OCI-LY3 (cell line): ENCODE measurements around the gene ARID4A.

ENCODE experiments used
- H2AFZ ChIP-seq: fragments of 200-600, 300-600 bp; shearing (Covaris generic); 2 replicates; pipeline ENCODE4 v1.6.0; 2014; ENCODE audit warnings: antibody characterized with exemption, low read depth, low read length
- H3K27ac ChIP-seq: fragments of 200-600, 300-600 bp; sonication (generic); 2 replicates; pipeline ENCODE4 v1.5.1; 2014; ENCODE audit warnings: mild to moderate bottlenecking, low read length, moderate library complexity, mixed read lengths
- H3K27me3 ChIP-seq: fragments of 200-600, 300-600 bp; sonication (generic); 2 replicates; pipeline ENCODE4 v1.6.1; 2014; ENCODE audit warnings: low read depth, low read length, mixed read lengths
- H3K36me3 ChIP-seq: fragments of 200-600, 300-600 bp; sonication (generic); replicated peaks from 2 replicates; pipeline ENCODE3; 2014; ENCODE audit warnings: low read depth, low read length, mixed read lengths
- H3K4me1 ChIP-seq: fragments of 300-600, 200-600 bp; sonication (generic); 2 replicates; pipeline ENCODE4 v1.6.1; 2014; ENCODE audit warnings: low read length, mixed read lengths
- H3K4me2 ChIP-seq: fragments of 200-600, 300-600 bp; sonication (generic); 2 replicates; pipeline ENCODE4 v1.6.1; 2014; ENCODE audit warnings: low read length, mixed read lengths
- H3K4me3 ChIP-seq: fragments of 300-600, 200-600 bp; sonication (generic); 2 replicates; pipeline ENCODE4 v1.5.1; 2014; ENCODE audit warnings: antibody characterized with exemption, mild to moderate bottlenecking, low read length, moderate library complexity
- H3K79me2 ChIP-seq: fragments of 300-600, 200-600 bp; shearing (Covaris generic); 2 replicates; pipeline ENCODE4 v1.6.1; 2014; ENCODE audit warnings: mild to moderate bottlenecking, low read length, mixed read lengths
- H3K9ac ChIP-seq: fragments of 300-600, 200-600 bp; shearing (Covaris generic); 2 replicates; pipeline ENCODE4 v1.6.0; 2014; ENCODE audit warnings: mild to moderate bottlenecking, low read length, moderate library complexity
- H3K9me3 ChIP-seq: fragments of 200-600, 300-600 bp; shearing (Covaris generic); 2 replicates; pipeline ENCODE4 v1.6.1; 2014; ENCODE audit warnings: low read length, mixed read lengths; ENCODE audit not compliant: insufficient read depth
- H4K20me1 ChIP-seq: fragments of 200-600, 300-600 bp; sonication (generic); 2 replicates; pipeline ENCODE4 v1.6.1; 2016; ENCODE audit warnings: low read length, mixed read lengths; ENCODE audit not compliant: insufficient read depth
- CTCF ChIP-seq: fragments of 200-600, 300-600 bp; sonication (generic); IDR thresholded peaks from 2 replicates; pipeline ENCODE4 v1.5.1; 2014; ENCODE audit warnings: antibody characterized with exemption, low read length, low read depth
- EZH2phosphoT487 ChIP-seq: fragments of 200-600 bp; shearing (Covaris generic); IDR thresholded peaks from 2 replicates; pipeline ENCODE4 v1.6.1; 2018; ENCODE audit warnings: antibody characterized with exemption, mixed run types, low read depth

Gene ARID4A

GRCh38 chr14:58275527-58276190 is 22.7 kb upstream of the ARID4A start:
- H3K4me2 ChIP-seq, result no peak overlapping the region
- H4K20me1 ChIP-seq, result peaks cover 9% of the 10 kb centered on the region
- H3K4me3 ChIP-seq, result no peak overlapping the region
- no peaks in the 10 kb centered on the region for H3K9me3 ChIP-seq
- H3K9ac ChIP-seq, result no peak overlapping the region
- H3K36me3 ChIP-seq, result peaks cover 42% of the 10 kb centered on the region
- H3K27ac ChIP-seq, result peak overlapping the region; percentile 3; the same call in 1 of the 2 replicates
- TF ChIP-seq EZH2phosphoT487 (no peak), CTCF (no peak)
- no peak overlapping the region for H2AFZ ChIP-seq
- peaks cover 92% of the 10 kb centered on the region for H3K79me2 ChIP-seq
- H3K4me1 ChIP-seq, result peaks cover 3% of the 10 kb centered on the region
- no peaks in the 10 kb centered on the region for H3K27me3 ChIP-seq

- Histone ChIP-seq H2AFZ (no peak overlapping the region), H3K9ac (no peak overlapping the region), H3K9me3 (no peaks in the 10 kb centered on the region), H3K4me3 (no peak overlapping the region), H3K27me3 (no peaks in the 10 kb centered on the region), H3K4me2 (no peak overlapping the region), H3K36me3 (peaks cover 40% of the 10 kb centered on the region), H4K20me1 (peaks cover 14% of the 10 kb centered on the region), H3K27ac (no peak overlapping the region), H3K4me1 (peaks cover 9% of the 10 kb centered on the region), H3K79me2 (peaks cover 96% of the 10 kb centered on the region)
- no peak for TF ChIP-seq CTCF
- TF ChIP-seq EZH2phosphoT487, result no peak
Observed at GRCh38 chr14:58276208-58276607, 22.1 kb upstream of the ARID4A start.

- Histone ChIP-seq H3K4me3 (no peak overlapping the region), H3K4me2 (no peak overlapping the region), H3K9ac (no peak overlapping the region), H4K20me1 (peaks cover 16% of the 10 kb centered on the region), H3K36me3 (peaks cover 31% of the 10 kb centered on the region), H3K27ac (no peak overlapping the region), H3K4me1 (peaks cover 28% of the 10 kb centered on the region), H3K9me3 (no peaks in the 10 kb centered on the region), H3K79me2 (peaks cover 98% of the 10 kb centered on the region), H2AFZ (no peak overlapping the region), H3K27me3 (no peaks in the 10 kb centered on the region)
- TF ChIP-seq CTCF (no peak), EZH2phosphoT487 (no peak)
Observed at GRCh38 chr14:58278177-58278576, 20.2 kb upstream of the ARID4A start.

DNA sequence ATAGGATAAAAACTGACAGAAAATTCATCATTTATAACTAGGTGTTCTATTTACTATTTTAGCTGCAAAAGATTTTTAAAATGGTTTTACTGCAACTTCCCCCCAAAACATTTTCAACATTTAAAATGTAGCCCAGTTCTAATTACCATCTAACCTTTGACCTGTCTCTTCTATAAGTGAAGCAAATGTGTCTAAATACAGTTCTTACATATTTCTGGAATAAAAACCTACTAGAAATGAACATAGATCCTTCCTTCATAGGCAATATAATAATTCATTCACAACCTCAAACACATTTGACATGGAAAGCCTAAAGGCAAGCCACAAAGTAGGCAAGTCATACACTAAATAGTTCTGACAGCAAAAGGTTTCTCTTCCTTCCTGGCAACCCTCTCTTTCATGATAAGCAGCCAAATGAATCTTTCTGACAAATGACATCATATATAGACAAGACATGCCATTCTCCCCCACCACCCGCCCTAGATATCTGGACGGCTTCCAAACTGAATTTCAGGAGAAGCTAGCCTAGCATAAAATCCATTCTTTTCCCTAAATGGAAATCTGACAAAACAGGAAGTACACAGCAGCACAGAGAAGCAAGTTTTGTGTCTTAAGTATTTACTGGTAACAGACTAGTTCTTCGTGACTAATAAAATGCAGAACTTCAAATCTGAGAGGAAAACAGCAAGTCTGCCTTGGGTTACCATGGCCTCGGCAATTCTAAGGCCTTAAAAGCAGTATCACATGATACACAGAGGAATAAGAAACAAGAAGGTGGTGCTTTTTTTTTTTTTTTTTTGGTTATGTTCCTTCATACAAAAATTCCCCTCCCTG is 17.2 kb upstream of the ARID4A start:
- peaks cover 32% of the 10 kb centered on the region for H3K36me3 ChIP-seq
- H3K27me3 ChIP-seq, result no peaks in the 10 kb centered on the region
- peak overlapping the region; percentile 94 for H3K27ac ChIP-seq
- peak overlapping the region; percentile 51 for H3K9ac ChIP-seq
- TF ChIP-seq EZH2phosphoT487 (no peak), CTCF (no peak)
- H3K4me3 ChIP-seq, result peak overlapping the region; percentile 65
- H3K9me3 ChIP-seq, result no peaks in the 10 kb centered on the region
- no peak overlapping the region for H2AFZ ChIP-seq
- H3K4me2 ChIP-seq, result peak overlapping the region; percentile 84
- peaks cover 97% of the 10 kb centered on the region for H3K79me2 ChIP-seq
- peaks cover 31% of the 10 kb centered on the region for H3K4me1 ChIP-seq
- H4K20me1 ChIP-seq, result peaks cover 10% of the 10 kb centered on the region
